Measurements from ENCODE around the gene STK11IP.

STK11IP gene

DNA sequence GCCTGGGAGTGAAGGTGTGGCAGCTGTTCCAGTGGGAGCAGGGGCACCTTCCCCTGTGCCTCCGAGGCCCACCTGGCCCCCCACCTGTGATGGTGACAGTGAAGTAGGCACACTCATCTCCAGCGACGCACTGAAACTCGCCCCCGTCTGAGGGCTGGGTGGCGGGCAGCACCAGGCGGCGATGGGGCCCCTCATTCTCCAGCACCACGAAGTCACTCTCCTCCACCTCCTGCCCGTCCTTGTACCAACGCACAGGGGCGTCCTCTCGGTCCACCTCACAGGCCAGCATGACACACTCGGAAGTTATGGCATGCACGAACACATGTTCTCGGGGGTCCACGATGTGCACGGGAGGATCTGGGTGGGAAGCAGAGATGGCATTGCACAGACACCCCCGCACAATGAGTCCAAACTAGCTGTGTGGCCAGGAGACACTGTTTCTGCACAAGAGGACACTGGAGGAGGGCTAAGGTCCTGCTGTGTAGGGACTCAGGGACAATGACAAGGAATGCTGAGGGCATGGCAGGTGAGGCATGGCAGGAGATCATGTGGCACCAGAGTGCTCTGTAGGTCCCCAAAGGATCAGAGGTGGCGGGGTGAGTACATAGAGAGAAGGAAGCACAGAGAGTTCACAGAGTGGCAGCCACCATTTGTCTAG, 34.3 kb upstream of the STK11IP start:
- no peaks in the 10 kb centered on the region for H3K36me3 ChIP-seq (ENCODE audit: low read depth)
- no peaks in the 10 kb centered on the region for H3K27me3 ChIP-seq (ENCODE audit: insufficient read depth, poor library complexity, severe bottlenecking)
- H3K4me1 ChIP-seq (ENCODE audit: insufficient read depth, poor library complexity, severe bottlenecking): no peaks in the 10 kb centered on the region
- no peaks in the 10 kb centered on the region for H3K9me3 ChIP-seq (ENCODE audit: severe bottlenecking)
- H3K4me3 ChIP-seq (ENCODE audit: severe bottlenecking): no peak overlapping the region
- TF ChIP-seq, protein P1, sequence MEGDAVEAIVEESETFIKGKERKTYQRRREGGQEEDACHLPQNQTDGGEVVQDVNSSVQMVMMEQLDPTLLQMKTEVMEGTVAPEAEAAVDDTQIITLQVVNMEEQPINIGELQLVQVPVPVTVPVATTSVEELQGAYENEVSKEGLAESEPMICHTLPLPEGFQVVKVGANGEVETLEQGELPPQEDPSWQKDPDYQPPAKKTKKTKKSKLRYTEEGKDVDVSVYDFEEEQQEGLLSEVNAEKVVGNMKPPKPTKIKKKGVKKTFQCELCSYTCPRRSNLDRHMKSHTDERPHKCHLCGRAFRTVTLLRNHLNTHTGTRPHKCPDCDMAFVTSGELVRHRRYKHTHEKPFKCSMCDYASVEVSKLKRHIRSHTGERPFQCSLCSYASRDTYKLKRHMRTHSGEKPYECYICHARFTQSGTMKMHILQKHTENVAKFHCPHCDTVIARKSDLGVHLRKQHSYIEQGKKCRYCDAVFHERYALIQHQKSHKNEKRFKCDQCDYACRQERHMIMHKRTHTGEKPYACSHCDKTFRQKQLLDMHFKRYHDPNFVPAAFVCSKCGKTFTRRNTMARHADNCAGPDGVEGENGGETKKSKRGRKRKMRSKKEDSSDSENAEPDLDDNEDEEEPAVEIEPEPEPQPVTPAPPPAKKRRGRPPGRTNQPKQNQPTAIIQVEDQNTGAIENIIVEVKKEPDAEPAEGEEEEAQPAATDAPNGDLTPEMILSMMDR (IDR thresholded peaks at IDR 0.05; ENCODE audit: poor library complexity, severe bottlenecking): no peak
- H3K27ac ChIP-seq (ENCODE audit: poor library complexity, severe bottlenecking): no peak overlapping the region
- DNase-seq (ENCODE audit: low spot score) (no peak), ATAC-seq (ENCODE audit: low read depth) (no peak)

DNA sequence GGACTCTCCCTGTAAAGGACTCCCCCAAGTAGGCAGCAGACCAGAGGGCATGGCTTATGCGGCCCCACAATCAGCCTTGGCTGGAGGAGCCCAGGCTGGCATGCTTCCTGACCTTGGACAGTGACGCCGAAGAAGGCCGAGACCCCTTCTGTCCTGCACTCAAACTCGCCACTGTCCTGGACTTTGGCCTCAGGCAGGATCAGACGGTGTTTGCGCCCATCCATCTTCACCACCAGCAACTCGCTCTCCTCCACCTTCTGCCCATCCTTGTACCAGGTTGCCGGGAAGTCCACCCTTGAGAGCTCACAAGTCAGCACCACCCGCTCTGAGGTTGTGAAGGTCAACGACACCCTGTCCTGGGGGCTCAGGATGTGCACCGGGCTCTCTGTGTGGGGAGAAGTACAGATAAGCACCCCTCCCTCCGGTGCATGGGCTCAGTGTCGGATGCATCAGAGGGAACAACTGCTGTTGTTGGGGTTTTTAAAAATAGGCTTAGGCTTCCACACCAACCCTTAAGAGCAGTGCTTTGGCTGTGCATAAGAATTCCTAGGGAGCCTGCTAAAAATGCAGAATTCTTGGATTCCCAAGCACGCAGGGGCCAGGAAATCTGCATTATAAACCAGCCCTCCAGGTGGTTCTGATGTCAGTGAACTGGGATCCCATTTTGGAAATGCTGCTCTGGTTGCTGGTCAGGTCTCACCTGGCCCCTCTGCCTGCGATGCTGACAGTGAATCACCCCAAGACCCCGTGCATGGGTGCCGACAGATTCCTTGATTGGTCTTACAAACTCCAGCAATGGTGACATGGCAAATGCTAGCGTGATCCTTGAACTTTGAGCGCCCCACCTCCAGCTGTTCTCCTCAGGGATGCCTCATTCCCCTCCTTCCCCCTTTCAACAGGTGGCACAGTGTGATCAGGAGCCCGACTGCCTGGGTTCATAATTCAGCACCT, 32.3 kb upstream of the STK11IP start:
- no peak for ATAC-seq (ENCODE audit: low read depth)

DNA sequence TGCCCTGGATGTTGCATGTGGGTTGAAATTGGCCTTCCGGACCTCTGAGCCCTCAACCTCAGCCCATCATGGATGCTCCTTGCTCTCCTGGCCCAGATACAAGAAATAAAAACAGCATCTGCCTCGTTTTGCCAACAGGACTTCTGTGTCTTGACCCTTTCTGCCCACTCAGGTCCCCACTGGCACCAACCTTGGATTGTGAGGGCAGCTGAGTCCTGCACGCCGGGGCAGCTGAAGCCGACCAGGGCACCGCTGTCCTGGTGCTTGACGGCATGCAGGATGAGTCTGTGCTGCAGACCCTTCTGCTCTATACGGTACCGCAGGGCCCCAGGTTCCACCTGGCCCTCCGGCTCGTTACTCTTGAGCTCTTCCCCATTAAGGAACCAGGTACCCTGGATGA, 31.0 kb upstream of the STK11IP start:
- H3K27me3 ChIP-seq (ENCODE audit: insufficient read depth, poor library complexity, severe bottlenecking): no peaks in the 10 kb centered on the region
- no peak overlapping the region for H3K4me3 ChIP-seq (ENCODE audit: severe bottlenecking)
- DNase-seq (ENCODE audit: low spot score): no peak
- H3K4me1 ChIP-seq (ENCODE audit: insufficient read depth, poor library complexity, severe bottlenecking): peaks cover 11% of the 10 kb centered on the region
- no peak for ATAC-seq (ENCODE audit: low read depth)
- no peak overlapping the region for H3K27ac ChIP-seq (ENCODE audit: poor library complexity, severe bottlenecking)
- TF ChIP-seq, protein P1 (IDR thresholded peaks at IDR 0.05; ENCODE audit: poor library complexity, severe bottlenecking): no peak
- H3K9me3 ChIP-seq (ENCODE audit: severe bottlenecking): no peaks in the 10 kb centered on the region
- H3K36me3 ChIP-seq (ENCODE audit: low read depth): no peaks in the 10 kb centered on the region

More for the DNA sequence above, 32.3 kb upstream of the STK11IP start:
- H3K27me3 ChIP-seq (ENCODE audit: insufficient read depth, poor library complexity, severe bottlenecking): no peaks in the 10 kb centered on the region
- H3K36me3 ChIP-seq (ENCODE audit: low read depth): no peaks in the 10 kb centered on the region
- TF ChIP-seq, protein P1 (IDR thresholded peaks at IDR 0.05; ENCODE audit: poor library complexity, severe bottlenecking): no peak
- no peak overlapping the region for H3K27ac ChIP-seq (ENCODE audit: poor library complexity, severe bottlenecking)
- H3K9me3 ChIP-seq (ENCODE audit: severe bottlenecking): no peaks in the 10 kb centered on the region
- peaks cover 9% of the 10 kb centered on the region for H3K4me1 ChIP-seq (ENCODE audit: insufficient read depth, poor library complexity, severe bottlenecking)
- no peak overlapping the region for H3K4me3 ChIP-seq (ENCODE audit: severe bottlenecking)
- DNase-seq (ENCODE audit: low spot score): no peak

DNA sequence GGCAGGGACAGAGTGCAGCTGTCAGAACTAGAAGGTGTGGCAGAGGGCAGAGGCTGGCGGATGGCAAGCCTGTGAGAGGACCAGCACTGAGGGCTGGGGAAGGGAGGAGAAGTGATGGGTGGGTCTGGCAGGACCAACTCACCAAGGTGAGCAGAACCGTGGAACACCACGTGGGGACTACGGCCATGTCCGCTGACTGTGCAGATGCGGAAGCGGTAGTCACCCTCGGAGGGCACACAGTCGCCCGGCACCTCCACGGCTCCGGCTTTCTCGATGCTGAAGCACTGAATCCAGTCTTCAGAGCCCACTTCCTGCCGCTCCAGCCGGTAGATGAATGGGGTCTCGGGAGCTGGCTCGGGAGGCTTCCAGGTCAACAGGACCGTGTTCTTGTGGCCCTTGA, 30.5 kb upstream of the STK11IP start:
- Histone ChIP-seq H3K36me3 (ENCODE audit: low read depth) (no peaks in the 10 kb centered on the region), H3K27me3 (ENCODE audit: insufficient read depth, poor library complexity, severe bottlenecking) (no peaks in the 10 kb centered on the region), H3K4me1 (ENCODE audit: insufficient read depth, poor library complexity, severe bottlenecking) (peaks cover 13% of the 10 kb centered on the region), H3K27ac (ENCODE audit: poor library complexity, severe bottlenecking) (no peak overlapping the region), H3K4me3 (ENCODE audit: severe bottlenecking) (no peak overlapping the region), H3K9me3 (ENCODE audit: severe bottlenecking) (no peaks in the 10 kb centered on the region)
- TF ChIP-seq, protein P1 (IDR thresholded peaks at IDR 0.05; ENCODE audit: poor library complexity, severe bottlenecking): no peak
- DNase-seq (ENCODE audit: low spot score) (no peak), ATAC-seq (ENCODE audit: low read depth) (no peak)
